Placental pericyte (primary cell): ENCODE data around the gene RUFY4. TPM values are rescaled to one million over a fixed set of nuclear protein-coding genes. Genes with fewer than 3 reads are reported as not detected.

ENCODE experiments used
- total RNA-seq: library from RNA; depleted of rRNA; stranded (reverse); fragments of >200 nt; gene quantifications from 2 replicates; pipeline ENCODE4 v1.2.3, GENCODE V29; 2012

RUFY4 gene
- not detected in 2 replicates for total RNA-seq

GRCh38 chr2:218068721-218069334, at the start of gene RUFY4:
TSS of gene RUFY4 (plus strand) at chr2:218069253. CDS start at chr2:218070606, 1,353 bp downstream.

DNA sequence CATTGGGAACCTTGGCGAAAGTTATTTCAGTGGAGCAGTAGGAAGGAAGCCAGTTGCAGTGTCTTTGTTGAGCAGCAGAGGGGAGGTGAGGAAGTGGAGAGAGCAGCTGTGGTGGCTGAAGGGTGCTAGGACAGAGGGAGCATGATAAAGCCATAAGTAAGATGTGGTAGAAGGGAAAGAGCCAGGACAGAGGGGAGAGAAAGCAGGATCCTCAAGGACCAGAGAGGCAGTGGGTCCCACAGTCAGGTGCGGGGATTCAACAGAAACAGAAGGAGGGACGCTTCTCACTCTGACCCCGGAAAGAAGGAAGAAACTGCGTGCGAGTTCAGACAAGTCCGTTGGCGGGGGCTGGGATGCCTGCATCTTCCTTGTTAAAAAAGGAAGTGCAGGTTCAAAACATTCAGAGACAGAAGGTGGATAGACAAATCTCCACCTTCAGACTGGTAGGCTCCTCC, 56.6 kb downstream of the RUFY4 start, which contains the start of gene CXCR2:
Gene CXCR2 (plus strand): TSS at position 403 of the 455 bp plus-strand sequence. CDS start 8,774 bp downstream, outside the sequence.

Other genes with a start within 250 kb of the RUFY4 start
- 48.1 and 164 TPM in 2 replicates for gene TNS1, start 66.3 kb upstream of the RUFY4 start, total RNA-seq
- not detected in 2 replicates for gene CXCR2, start 56.8 kb downstream of the RUFY4 start, total RNA-seq
- not detected in 2 replicates for gene CXCR1, start 97.7 kb downstream of the RUFY4 start, total RNA-seq
- 428 and 639 TPM in 2 replicates for gene ARPC2, start 147.9 kb downstream of the RUFY4 start, total RNA-seq
- 0.14 and 0.22 TPM in 2 replicates for gene GPBAR1, start 191.8 kb downstream of the RUFY4 start, total RNA-seq
- gene AAMP, start 200.9 kb downstream of the RUFY4 start, total RNA-seq = 127 and 165 TPM in 2 replicates
- 25.3 and 48.1 TPM in 2 replicates for gene PNKD, start 201.3 kb downstream of the RUFY4 start, total RNA-seq
- 168 and 229 TPM in 2 replicates for gene TMBIM1, start 223.2 kb downstream of the RUFY4 start, total RNA-seq